ENCODE results near the gene IFIT1.

DNA sequence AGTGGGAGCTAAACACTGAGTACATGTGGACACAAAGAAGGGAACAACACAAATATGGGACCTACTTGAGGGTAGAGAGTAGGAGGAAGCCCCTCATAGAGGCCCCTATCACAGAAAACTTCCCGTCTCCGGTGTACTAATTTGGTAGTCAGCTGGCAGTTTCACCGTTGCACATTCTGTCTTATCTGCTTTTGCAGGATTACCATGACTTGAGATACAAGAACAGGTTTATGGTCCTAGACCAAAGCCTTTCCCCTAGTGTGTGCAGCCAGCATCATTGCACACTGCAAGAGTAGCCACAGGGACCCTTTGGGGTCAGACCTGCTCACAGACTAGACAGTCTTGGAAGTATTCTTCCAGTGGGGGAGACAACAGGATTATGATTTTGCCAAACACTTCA is 20.4 kb upstream of the IFIT1 start:
- TF ChIP-seq, protein P1, sequence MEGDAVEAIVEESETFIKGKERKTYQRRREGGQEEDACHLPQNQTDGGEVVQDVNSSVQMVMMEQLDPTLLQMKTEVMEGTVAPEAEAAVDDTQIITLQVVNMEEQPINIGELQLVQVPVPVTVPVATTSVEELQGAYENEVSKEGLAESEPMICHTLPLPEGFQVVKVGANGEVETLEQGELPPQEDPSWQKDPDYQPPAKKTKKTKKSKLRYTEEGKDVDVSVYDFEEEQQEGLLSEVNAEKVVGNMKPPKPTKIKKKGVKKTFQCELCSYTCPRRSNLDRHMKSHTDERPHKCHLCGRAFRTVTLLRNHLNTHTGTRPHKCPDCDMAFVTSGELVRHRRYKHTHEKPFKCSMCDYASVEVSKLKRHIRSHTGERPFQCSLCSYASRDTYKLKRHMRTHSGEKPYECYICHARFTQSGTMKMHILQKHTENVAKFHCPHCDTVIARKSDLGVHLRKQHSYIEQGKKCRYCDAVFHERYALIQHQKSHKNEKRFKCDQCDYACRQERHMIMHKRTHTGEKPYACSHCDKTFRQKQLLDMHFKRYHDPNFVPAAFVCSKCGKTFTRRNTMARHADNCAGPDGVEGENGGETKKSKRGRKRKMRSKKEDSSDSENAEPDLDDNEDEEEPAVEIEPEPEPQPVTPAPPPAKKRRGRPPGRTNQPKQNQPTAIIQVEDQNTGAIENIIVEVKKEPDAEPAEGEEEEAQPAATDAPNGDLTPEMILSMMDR (IDR thresholded peaks at IDR 0.05; ENCODE audit: extremely low read depth in 1 of 2, insufficient read depth in 1 of 2, low read depth in 1 of 2, low read length in 2 of 2), result no peak
- TF ChIP-seq POLR2A (IDR thresholded peaks at IDR 0.05; ENCODE audit: low read depth, low read length) (no peak), POLR2AphosphoS5 (IDR thresholded peaks at IDR 0.05; ENCODE audit: insufficient read depth, low read depth, low read length) (no peak), EZH2 (IDR thresholded peaks at IDR 0.05; ENCODE audit: borderline replicate concordance, low read depth, low read length, severe bottlenecking) (no peak)

Measured in endothelial cell of umbilical vein (primary cell).